ENCODE measurements around the gene EQTN. TPM values are rescaled to one million over a fixed set of nuclear protein-coding genes. Genes with fewer than 3 reads are reported as not detected.

Gene EQTN
- total RNA-seq, 1 experiment from 2014 or later: not detected

GRCh38 chr9:27337833-27338526 is 41.0 kb upstream of the EQTN start:
- Histone ChIP-seq H3K4me2 (ENCODE audit: low read length) (no peak overlapping the region), H3K27me3 (ENCODE audit: insufficient read depth, low read length) (no peaks in the 10 kb centered on the region), H3K9ac (ENCODE audit: low read length) (no peak overlapping the region), H3K79me2 (ENCODE audit: insufficient read depth, low read length) (no peaks in the 10 kb centered on the region), H3K36me3 (ENCODE audit: control insufficient read depth in 1 of 2, insufficient read depth in 2 of 2, low read length in 2 of 2) (no peaks in the 10 kb centered on the region), H4K20me1 (ENCODE audit: insufficient read depth) (no peaks in the 10 kb centered on the region), H2AFZ (ENCODE audit: low read depth, low read length, poor library complexity, severe bottlenecking) (no peak overlapping the region), H3K9me2 (ENCODE audit: insufficient read depth) (no peaks in the 10 kb centered on the region), H3K27ac (ENCODE audit: low read depth, low read length) (no peak overlapping the region), H3K4me1 (ENCODE audit: control insufficient read depth in 1 of 2, insufficient read depth in 2 of 2, low read length in 2 of 2) (peaks cover 0 to 4% of the 10 kb centered on the region in 2 experiments; a peak in 1 of 4 replicates), H3K9me3 (ENCODE audit: control insufficient read depth in 1 of 2, insufficient read depth in 1 of 2, low read depth in 1 of 2, low read length in 2 of 2) (no peaks in the 10 kb centered on the region), H3K4me3 (replicated peaks in 1 of 2; ENCODE audit: low read depth in 1 of 2, low read length in 2 of 2) (no peak overlapping the region)
- no peak for ATAC-seq
- TF ChIP-seq ELF1 (IDR thresholded peaks at IDR 0.05; ENCODE audit: borderline replicate concordance, low read depth) (no peak), SRF (IDR thresholded peaks at IDR 0.05; ENCODE audit: low read depth) (no peak), ZBTB33 (IDR thresholded peaks at IDR 0.05; ENCODE audit: extremely low read depth, insufficient replicate concordance, low read length) (no peak), JUND (IDR thresholded peaks at IDR 0.05) (no peak)
- no peak for DNase-seq (ENCODE audit: low read depth, low spot score)
- no TSS peak for BruUV-seq (replicated peaks)
- POLR2A ChIA-PET: no interaction called here
- RAD21 ChIA-PET (ENCODE audit: low non-redundant PET in 1 of 2, low total read pairs in 2 of 2, uncharacterized antibody in 2 of 2, unreplicated experiment in 2 of 2): no interaction called here
- intact Hi-C loops (cut with micrococcal nuclease): loop anchor here (5.0 kb wide), 1 partner anchor 49 kb away; no protein-coding TSS in a partner anchor
- CTCF ChIA-PET: no interaction called here

GRCh38 chr9:27337236-27337635 is 40.3 kb upstream of the EQTN start:
- H3K79me2 ChIP-seq (ENCODE audit: insufficient read depth, low read length): no peaks in the 10 kb centered on the region
- no peak overlapping the region for H3K4me3 ChIP-seq (replicated peaks in 1 of 2; ENCODE audit: low read depth in 1 of 2, low read length in 2 of 2)
- no peaks in the 10 kb centered on the region for H4K20me1 ChIP-seq (ENCODE audit: insufficient read depth)
- H3K9ac ChIP-seq (ENCODE audit: low read length): no peak overlapping the region
- H3K9me2 ChIP-seq (ENCODE audit: insufficient read depth): no peaks in the 10 kb centered on the region
- H3K27me3 ChIP-seq (ENCODE audit: insufficient read depth, low read length): no peaks in the 10 kb centered on the region
- no peak for DNase-seq (ENCODE audit: low read depth, low spot score)
- intact Hi-C loops (cut with micrococcal nuclease): loop anchor here (5.0 kb wide), 1 partner anchor 50 kb away; no protein-coding TSS in a partner anchor
- peaks cover 0 to 4% of the 10 kb centered on the region in 2 experiments; a peak in 1 of 4 replicates for H3K4me1 ChIP-seq (ENCODE audit: control insufficient read depth in 1 of 2, insufficient read depth in 2 of 2, low read length in 2 of 2)
- CTCF ChIA-PET: no interaction called here
- H3K27ac ChIP-seq (ENCODE audit: low read depth, low read length): no peak overlapping the region
- TF ChIP-seq CTCF (IDR thresholded peaks at IDR 0.05 in 2 of 3, conservative IDR thresholded peaks at IDR 0.05 in 1 of 3; ENCODE audit: borderline replicate concordance in 1 of 3, insufficient read depth in 1 of 3, low read depth in 2 of 3, low read length in 2 of 3) (no peak), ZFX (IDR thresholded peaks at IDR 0.05) (no peak)
- BruUV-seq (replicated peaks): no TSS peak
- ATAC-seq: no peak
- no peak overlapping the region for H2AFZ ChIP-seq (ENCODE audit: low read depth, low read length, poor library complexity, severe bottlenecking)
- no peak overlapping the region for H3K4me2 ChIP-seq (ENCODE audit: low read length)
- RAD21 ChIA-PET (ENCODE audit: low non-redundant PET in 1 of 2, low total read pairs in 2 of 2, uncharacterized antibody in 2 of 2, unreplicated experiment in 2 of 2): no interaction called here
- no peaks in the 10 kb centered on the region for H3K36me3 ChIP-seq (ENCODE audit: control insufficient read depth in 1 of 2, insufficient read depth in 2 of 2, low read length in 2 of 2)
- POLR2A ChIA-PET: no interaction called here
- H3K9me3 ChIP-seq (ENCODE audit: control insufficient read depth in 1 of 2, insufficient read depth in 1 of 2, low read depth in 1 of 2, low read length in 2 of 2): no peaks in the 10 kb centered on the region

All from HCT116 (cell line).